ENCODE measurements around the gene RTN1.

Gene RTN1

DNA sequence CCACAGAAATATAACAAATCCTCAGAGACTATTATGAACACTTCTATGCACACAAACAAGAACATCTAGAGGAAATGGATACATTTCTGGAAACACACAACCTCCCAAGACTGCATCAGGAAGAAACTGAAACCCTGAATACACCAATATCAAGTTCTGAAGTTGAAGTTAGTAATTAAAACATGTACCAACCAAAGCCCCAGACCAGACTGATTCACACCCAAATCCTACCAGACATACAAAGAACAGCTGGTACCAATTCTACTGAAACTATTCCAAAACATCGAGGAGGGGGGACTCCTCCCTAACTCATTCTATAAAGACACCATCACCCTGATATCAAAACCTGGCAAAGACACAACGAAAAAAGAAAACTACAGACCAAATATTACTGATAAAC is 179.3 kb downstream of the RTN1 start:
- DNase-seq (ENCODE audit: low read depth) = no peak
- TF ChIP-seq, protein P1, sequence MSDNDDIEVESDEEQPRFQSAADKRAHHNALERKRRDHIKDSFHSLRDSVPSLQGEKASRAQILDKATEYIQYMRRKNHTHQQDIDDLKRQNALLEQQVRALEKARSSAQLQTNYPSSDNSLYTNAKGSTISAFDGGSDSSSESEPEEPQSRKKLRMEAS (IDR thresholded peaks at IDR 0.05; ENCODE audit: low read depth, low read length) = no peak
- TF ChIP-seq, protein P2, sequence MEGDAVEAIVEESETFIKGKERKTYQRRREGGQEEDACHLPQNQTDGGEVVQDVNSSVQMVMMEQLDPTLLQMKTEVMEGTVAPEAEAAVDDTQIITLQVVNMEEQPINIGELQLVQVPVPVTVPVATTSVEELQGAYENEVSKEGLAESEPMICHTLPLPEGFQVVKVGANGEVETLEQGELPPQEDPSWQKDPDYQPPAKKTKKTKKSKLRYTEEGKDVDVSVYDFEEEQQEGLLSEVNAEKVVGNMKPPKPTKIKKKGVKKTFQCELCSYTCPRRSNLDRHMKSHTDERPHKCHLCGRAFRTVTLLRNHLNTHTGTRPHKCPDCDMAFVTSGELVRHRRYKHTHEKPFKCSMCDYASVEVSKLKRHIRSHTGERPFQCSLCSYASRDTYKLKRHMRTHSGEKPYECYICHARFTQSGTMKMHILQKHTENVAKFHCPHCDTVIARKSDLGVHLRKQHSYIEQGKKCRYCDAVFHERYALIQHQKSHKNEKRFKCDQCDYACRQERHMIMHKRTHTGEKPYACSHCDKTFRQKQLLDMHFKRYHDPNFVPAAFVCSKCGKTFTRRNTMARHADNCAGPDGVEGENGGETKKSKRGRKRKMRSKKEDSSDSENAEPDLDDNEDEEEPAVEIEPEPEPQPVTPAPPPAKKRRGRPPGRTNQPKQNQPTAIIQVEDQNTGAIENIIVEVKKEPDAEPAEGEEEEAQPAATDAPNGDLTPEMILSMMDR (IDR thresholded peaks at IDR 0.05; ENCODE audit: low read depth, low read length) = no peak
- TF ChIP-seq MYC (IDR thresholded peaks at IDR 0.05; ENCODE audit: low read depth, low read length) = no peak
- H3K4me3 ChIP-seq (ENCODE audit: low read depth, low read length) = no peak overlapping the region

DNA sequence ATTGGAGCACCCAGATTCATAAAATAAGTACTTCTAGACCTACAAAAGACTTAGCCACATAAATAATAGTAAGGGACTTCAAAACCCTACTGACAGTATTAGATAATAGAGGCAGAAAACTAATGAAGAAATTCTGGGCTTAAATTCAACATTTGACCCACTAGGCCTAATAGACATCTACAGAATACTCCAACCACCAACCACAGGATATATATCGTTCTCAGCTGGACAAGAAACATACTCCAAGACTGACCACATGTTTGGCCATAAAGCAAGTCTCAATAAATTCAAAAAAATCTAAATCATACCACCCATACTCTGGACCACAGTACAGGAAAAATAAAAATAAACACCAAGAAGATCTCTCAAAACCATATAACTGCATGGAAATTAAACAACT is 180.2 kb downstream of the RTN1 start:
- TF ChIP-seq POLR2A (IDR thresholded peaks at IDR 0.05; ENCODE audit: extremely low read depth, insufficient read length) = no peak
- no peak for TF ChIP-seq MYC (IDR thresholded peaks at IDR 0.05; ENCODE audit: low read depth, low read length)
- TF ChIP-seq, protein P2 (IDR thresholded peaks at IDR 0.05; ENCODE audit: low read depth, low read length) = no peak
- TF ChIP-seq, protein P1 (IDR thresholded peaks at IDR 0.05; ENCODE audit: low read depth, low read length) = no peak
- H3K4me3 ChIP-seq (ENCODE audit: low read depth, low read length) = no peak overlapping the region
- no peak for DNase-seq (ENCODE audit: low read depth)

DNA sequence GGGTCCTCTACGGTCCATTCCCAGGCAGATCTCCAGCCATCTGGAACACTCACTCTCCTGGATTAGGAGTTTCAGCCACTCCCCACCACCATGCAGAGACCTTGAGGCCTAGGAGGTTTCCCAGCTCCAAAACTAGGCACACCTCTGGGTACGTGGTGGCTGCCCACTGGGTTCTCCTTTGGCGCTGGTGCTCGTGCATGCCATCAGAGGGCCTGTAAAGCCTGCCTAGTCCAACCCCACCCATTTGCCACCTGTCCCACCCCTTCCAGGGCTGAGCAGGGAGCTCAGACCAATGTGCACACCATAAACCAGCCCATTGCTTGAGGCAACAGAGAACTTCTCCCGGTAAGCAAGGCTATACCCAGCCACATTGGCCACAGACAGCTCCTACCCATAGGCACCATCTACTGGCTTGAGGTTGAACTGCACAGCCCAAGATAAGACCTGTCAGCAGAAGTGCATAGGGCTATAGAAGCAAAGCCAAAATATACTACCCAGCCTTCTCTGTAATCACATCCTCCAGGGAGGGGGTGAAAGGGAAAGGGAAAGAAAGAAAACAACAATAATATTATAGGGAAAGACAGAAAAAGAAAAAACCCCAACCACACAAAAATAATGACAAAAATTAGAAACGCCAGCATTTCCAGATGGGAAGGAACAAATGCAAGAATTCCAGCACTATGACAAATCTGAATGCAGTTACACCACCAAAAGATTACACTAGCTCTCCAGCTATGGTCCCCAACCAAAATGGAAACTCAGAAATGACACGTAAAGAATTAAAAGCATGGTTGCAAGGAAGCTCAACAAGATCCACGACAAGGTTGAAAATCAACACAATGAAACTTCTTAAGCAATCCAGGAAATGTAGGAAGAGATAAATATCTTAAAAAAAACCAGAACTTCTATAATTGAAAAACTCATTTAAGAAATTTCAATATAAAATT is 182.1 kb downstream of the RTN1 start:
- TF ChIP-seq, protein P1 (IDR thresholded peaks at IDR 0.05; ENCODE audit: low read depth, low read length) = peak; percentile 37; the same call in 1 of the 2 replicates
- TF ChIP-seq POLR2A (IDR thresholded peaks at IDR 0.05; ENCODE audit: extremely low read depth, insufficient read length) = no peak
- 0 out of 2 replicates have a peak, but pooled peaks have one; percentile 19 for TF ChIP-seq MYC (IDR thresholded peaks at IDR 0.05; ENCODE audit: low read depth, low read length)
- TF ChIP-seq, protein P2 (IDR thresholded peaks at IDR 0.05; ENCODE audit: low read depth, low read length) = peak; percentile 87
- peak; percentile 62 for DNase-seq (ENCODE audit: low read depth)
- H3K4me3 ChIP-seq (ENCODE audit: low read depth, low read length) = no peak overlapping the region

DNA sequence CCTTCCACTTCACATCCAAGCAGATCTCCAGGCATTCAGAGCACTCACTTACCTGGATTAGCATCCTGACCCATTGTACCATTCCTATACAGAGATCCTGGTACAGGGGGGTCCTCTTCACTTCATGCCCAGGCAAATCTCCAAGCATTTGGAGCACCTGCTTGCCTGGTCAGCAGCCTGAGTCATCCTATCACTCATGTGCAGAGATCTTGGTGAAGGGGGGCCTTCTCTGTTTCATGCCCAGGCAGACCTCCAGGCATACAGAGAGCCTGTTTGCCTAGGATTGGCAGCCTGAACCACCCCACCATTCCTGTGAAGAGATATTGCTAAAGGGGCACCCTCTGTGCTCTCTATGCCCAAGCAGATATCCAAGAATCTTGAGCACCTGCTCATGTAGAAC is 182.9 kb downstream of the RTN1 start:
- DNase-seq (ENCODE audit: low read depth) = no peak
- TF ChIP-seq POLR2A (IDR thresholded peaks at IDR 0.05; ENCODE audit: extremely low read depth, insufficient read length) = no peak
- TF ChIP-seq, protein P2 (IDR thresholded peaks at IDR 0.05; ENCODE audit: low read depth, low read length) = no peak
- no peak for TF ChIP-seq MYC (IDR thresholded peaks at IDR 0.05; ENCODE audit: low read depth, low read length)
- TF ChIP-seq, protein P1 (IDR thresholded peaks at IDR 0.05; ENCODE audit: low read depth, low read length) = no peak
- no peak overlapping the region for H3K4me3 ChIP-seq (ENCODE audit: low read depth, low read length)

DNA sequence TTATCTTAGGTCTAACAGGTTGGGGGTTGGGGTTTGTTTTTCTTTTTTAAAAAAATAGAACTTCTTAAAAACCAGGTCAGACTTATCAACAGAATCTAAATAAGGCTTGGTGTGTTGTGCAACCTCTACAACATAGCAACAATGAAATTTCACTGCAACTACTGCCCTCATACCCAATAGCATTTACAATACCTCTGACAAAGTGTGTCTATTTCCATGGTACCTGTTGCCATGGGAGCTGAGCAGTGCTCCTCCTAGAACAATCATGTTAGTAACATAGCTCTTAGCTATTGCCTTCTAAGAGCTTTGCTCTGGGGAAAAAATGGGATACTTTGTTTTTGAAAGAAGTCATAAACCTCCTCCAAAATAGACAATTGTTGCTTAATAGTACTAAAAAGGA is 190.7 kb downstream of the RTN1 start:
- no peak overlapping the region for H3K4me3 ChIP-seq (ENCODE audit: low read depth, low read length)
- TF ChIP-seq MYC (IDR thresholded peaks at IDR 0.05; ENCODE audit: low read depth, low read length) (no peak), POLR2A (IDR thresholded peaks at IDR 0.05; ENCODE audit: extremely low read depth, insufficient read length) (no peak)
- TF ChIP-seq, protein P2 (IDR thresholded peaks at IDR 0.05; ENCODE audit: low read depth, low read length) = no peak
- TF ChIP-seq, protein P1 (IDR thresholded peaks at IDR 0.05; ENCODE audit: low read depth, low read length) = no peak
- no peak for DNase-seq (ENCODE audit: low read depth)

Data from NB4 (cell line).